Stomach smooth muscle (tissue), 2 donors: ENCODE results near the gene UHRF2.
"Not testable (repeated sequence)": the region's sequence is repeated elsewhere in the genome, so short reads cannot be mapped to it uniquely, and the experiment has no call there.

ENCODE experiments used
- H3K27ac ChIP-seq: one replicate; pipeline ENCODE4 v1.7.0; 2013; ENCODE audit warnings: mild to moderate bottlenecking, low read length, inconsistent platforms
- H3K27me3 ChIP-seq, 2 donors: one replicate each; pipeline ENCODE4 v1.7.0; 2013; ENCODE audit warnings: low read length in 2 of 2; ENCODE audit not compliant: insufficient read depth in 2 of 2, control insufficient read depth in 1 of 2
- H3K36me3 ChIP-seq, 2 donors: one replicate each; pipeline ENCODE4 v1.7.0; 2013; ENCODE audit warnings: low read length in 2 of 2; ENCODE audit not compliant: control insufficient read depth in 2 of 2, insufficient read depth in 2 of 2
- H3K4me1 ChIP-seq: one replicate; pipeline ENCODE4 v1.7.0; 2013; ENCODE audit warnings: low read length; ENCODE audit not compliant: control insufficient read depth, insufficient read depth
- H3K4me3 ChIP-seq, 2 donors: one replicate each; pipeline ENCODE4 v1.7.0; 2013; ENCODE audit warnings: low read length in 2 of 2
- H3K9ac ChIP-seq, 2 donors: one replicate each; pipeline ENCODE4 v1.7.0; 2013; ENCODE audit warnings: low read length in 2 of 2, mild to moderate bottlenecking in 1 of 2
- H3K9me3 ChIP-seq, 2 donors: one replicate each; pipeline ENCODE4 v1.7.0; 2013; ENCODE audit warnings: low read length in 2 of 2; ENCODE audit not compliant: control insufficient read depth in 2 of 2
- donor health status: healthy.
- donor health status: Pancreatic carcinoma.

Gene UHRF2

GRCh38 chr9:6525326-6526045 is 112.5 kb downstream of the UHRF2 start:
- no peak overlapping the region for H3K27ac ChIP-seq
- H3K9ac ChIP-seq, result no peak overlapping the region
- no peaks in the 10 kb centered on the region for H3K27me3 ChIP-seq
- H3K36me3 ChIP-seq, result no peaks in the 10 kb centered on the region
- H3K4me1 ChIP-seq, result no peaks in the 10 kb centered on the region
- no peak overlapping the region for H3K4me3 ChIP-seq
- peaks cover 0 to 2% of the 10 kb centered on the region in 2 donors for H3K9me3 ChIP-seq

- Histone ChIP-seq H3K36me3 (no peaks in the 10 kb centered on the region), H3K27me3 (no peaks in the 10 kb centered on the region), H3K9ac (no peak overlapping the region), H3K4me1 (no peaks in the 10 kb centered on the region), H3K9me3 (no peaks in the 10 kb centered on the region), H3K4me3 (no peak overlapping the region), H3K27ac (no peak overlapping the region)
Measured at GRCh38 chr9:6535594-6535993, 122.6 kb downstream of the UHRF2 start.

GRCh38 chr9:6538666-6539071 is 125.7 kb downstream of the UHRF2 start:
- no peak overlapping the region for H3K9ac ChIP-seq
- no peaks in the 10 kb centered on the region for H3K36me3 ChIP-seq
- no peaks in the 10 kb centered on the region for H3K27me3 ChIP-seq
- no peaks in the 10 kb centered on the region for H3K4me1 ChIP-seq
- no peaks in the 10 kb centered on the region for H3K9me3 ChIP-seq
- no peak overlapping the region for H3K4me3 ChIP-seq
- H3K27ac ChIP-seq, result no peak overlapping the region

GRCh38 chr9:6542617-6543016 is 129.6 kb downstream of the UHRF2 start:
- H3K27me3 ChIP-seq, H3K9me3 ChIP-seq, H3K9ac ChIP-seq, H3K27ac ChIP-seq, H3K36me3 ChIP-seq, H3K4me3 ChIP-seq, H3K4me1 ChIP-seq: not testable (repeated sequence)

- Histone ChIP-seq H3K4me3 (no peak overlapping the region), H3K27ac (no peak overlapping the region), H3K27me3 (no peaks in the 10 kb centered on the region), H3K9me3 (no peaks in the 10 kb centered on the region), H3K36me3 (no peaks in the 10 kb centered on the region), H3K4me1 (no peaks in the 10 kb centered on the region), H3K9ac (no peak overlapping the region)
Measured at GRCh38 chr9:6543204-6543603, 130.2 kb downstream of the UHRF2 start.

- H3K36me3 ChIP-seq, result no peaks in the 10 kb centered on the region
- no peak overlapping the region for H3K4me3 ChIP-seq
- H3K9me3 ChIP-seq, result no peaks in the 10 kb centered on the region
- no peak overlapping the region for H3K27ac ChIP-seq
- no peak overlapping the region for H3K9ac ChIP-seq
- H3K27me3 ChIP-seq, result no peaks in the 10 kb centered on the region
- H3K4me1 ChIP-seq, result no peaks in the 10 kb centered on the region
Measured at GRCh38 chr9:6545017-6545691, 132.2 kb downstream of the UHRF2 start.

GRCh38 chr9:6549106-6549800 is 136.3 kb downstream of the UHRF2 start:
- H3K27ac ChIP-seq, result no peak overlapping the region
- no peaks in the 10 kb centered on the region for H3K9me3 ChIP-seq
- H3K4me1 ChIP-seq, result peaks cover 3% of the 10 kb centered on the region
- H3K9ac ChIP-seq, result no peak overlapping the region
- no peaks in the 10 kb centered on the region for H3K27me3 ChIP-seq
- H3K36me3 ChIP-seq, result no peaks in the 10 kb centered on the region
- no peak overlapping the region for H3K4me3 ChIP-seq

GRCh38 chr9:6551136-6551535 is 138.1 kb downstream of the UHRF2 start:
- Histone ChIP-seq H3K27me3 (no peaks in the 10 kb centered on the region), H3K4me3 (no peak overlapping the region), H3K36me3 (no peaks in the 10 kb centered on the region), H3K9ac (no peak overlapping the region), H3K27ac (no peak overlapping the region), H3K4me1 (peaks cover 3% of the 10 kb centered on the region), H3K9me3 (no peaks in the 10 kb centered on the region)

GRCh38 chr9:6552033-6552432 is 139.0 kb downstream of the UHRF2 start:
- H3K27me3 ChIP-seq, result no peaks in the 10 kb centered on the region
- no peaks in the 10 kb centered on the region for H3K36me3 ChIP-seq
- no peaks in the 10 kb centered on the region for H3K9me3 ChIP-seq
- peaks cover 3% of the 10 kb centered on the region for H3K4me1 ChIP-seq
- no peak overlapping the region for H3K9ac ChIP-seq
- H3K27ac ChIP-seq, result no peak overlapping the region
- H3K4me3 ChIP-seq, result no peak overlapping the region

GRCh38 chr9:6552498-6553121 is 139.6 kb downstream of the UHRF2 start:
- Histone ChIP-seq H3K27ac (no peak overlapping the region), H3K9ac (no peak overlapping the region), H3K4me1 (peaks cover 3% of the 10 kb centered on the region), H3K4me3 (no peak overlapping the region), H3K27me3 (no peaks in the 10 kb centered on the region), H3K36me3 (no peaks in the 10 kb centered on the region), H3K9me3 (no peaks in the 10 kb centered on the region)
